Measurements from ENCODE around the gene PRKAA2.

GRCh38 chr1:56728964-56729363 lies 83.8 kb downstream of the PRKAA2 start:
- TF ChIP-seq POLR2A (IDR thresholded peaks at IDR 0.05; ENCODE audit: low read depth, low read length) (no peak), RFX5 (IDR thresholded peaks at IDR 0.05; ENCODE audit: low read depth, low read length) (no peak), RCOR1 (IDR thresholded peaks at IDR 0.05; ENCODE audit: insufficient replicate concordance, low read length) (no peak), RAD21 (IDR thresholded peaks at IDR 0.05; ENCODE audit: low read length) (no peak), FOS (IDR thresholded peaks at IDR 0.05; ENCODE audit: low read depth, low read length) (no peak), CEBPB (IDR thresholded peaks at IDR 0.05; ENCODE audit: low read depth, low read length) (no peak), MXI1 (IDR thresholded peaks at IDR 0.05; ENCODE audit: borderline replicate concordance, low read depth, low read length) (no peak)
- TF ChIP-seq, protein P1, sequence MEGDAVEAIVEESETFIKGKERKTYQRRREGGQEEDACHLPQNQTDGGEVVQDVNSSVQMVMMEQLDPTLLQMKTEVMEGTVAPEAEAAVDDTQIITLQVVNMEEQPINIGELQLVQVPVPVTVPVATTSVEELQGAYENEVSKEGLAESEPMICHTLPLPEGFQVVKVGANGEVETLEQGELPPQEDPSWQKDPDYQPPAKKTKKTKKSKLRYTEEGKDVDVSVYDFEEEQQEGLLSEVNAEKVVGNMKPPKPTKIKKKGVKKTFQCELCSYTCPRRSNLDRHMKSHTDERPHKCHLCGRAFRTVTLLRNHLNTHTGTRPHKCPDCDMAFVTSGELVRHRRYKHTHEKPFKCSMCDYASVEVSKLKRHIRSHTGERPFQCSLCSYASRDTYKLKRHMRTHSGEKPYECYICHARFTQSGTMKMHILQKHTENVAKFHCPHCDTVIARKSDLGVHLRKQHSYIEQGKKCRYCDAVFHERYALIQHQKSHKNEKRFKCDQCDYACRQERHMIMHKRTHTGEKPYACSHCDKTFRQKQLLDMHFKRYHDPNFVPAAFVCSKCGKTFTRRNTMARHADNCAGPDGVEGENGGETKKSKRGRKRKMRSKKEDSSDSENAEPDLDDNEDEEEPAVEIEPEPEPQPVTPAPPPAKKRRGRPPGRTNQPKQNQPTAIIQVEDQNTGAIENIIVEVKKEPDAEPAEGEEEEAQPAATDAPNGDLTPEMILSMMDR (conservative IDR thresholded peaks at IDR 0.05; ENCODE audit: low read depth, low read length) = no peak
- TF ChIP-seq, protein P2, sequence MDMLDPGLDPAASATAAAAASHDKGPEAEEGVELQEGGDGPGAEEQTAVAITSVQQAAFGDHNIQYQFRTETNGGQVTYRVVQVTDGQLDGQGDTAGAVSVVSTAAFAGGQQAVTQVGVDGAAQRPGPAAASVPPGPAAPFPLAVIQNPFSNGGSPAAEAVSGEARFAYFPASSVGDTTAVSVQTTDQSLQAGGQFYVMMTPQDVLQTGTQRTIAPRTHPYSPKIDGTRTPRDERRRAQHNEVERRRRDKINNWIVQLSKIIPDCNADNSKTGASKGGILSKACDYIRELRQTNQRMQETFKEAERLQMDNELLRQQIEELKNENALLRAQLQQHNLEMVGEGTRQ (IDR thresholded peaks at IDR 0.05; ENCODE audit: low read depth, low read length) = no peak
- TF ChIP-seq, protein P3, sequence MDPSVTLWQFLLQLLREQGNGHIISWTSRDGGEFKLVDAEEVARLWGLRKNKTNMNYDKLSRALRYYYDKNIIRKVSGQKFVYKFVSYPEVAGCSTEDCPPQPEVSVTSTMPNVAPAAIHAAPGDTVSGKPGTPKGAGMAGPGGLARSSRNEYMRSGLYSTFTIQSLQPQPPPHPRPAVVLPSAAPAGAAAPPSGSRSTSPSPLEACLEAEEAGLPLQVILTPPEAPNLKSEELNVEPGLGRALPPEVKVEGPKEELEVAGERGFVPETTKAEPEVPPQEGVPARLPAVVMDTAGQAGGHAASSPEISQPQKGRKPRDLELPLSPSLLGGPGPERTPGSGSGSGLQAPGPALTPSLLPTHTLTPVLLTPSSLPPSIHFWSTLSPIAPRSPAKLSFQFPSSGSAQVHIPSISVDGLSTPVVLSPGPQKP (IDR thresholded peaks at IDR 0.05; ENCODE audit: borderline replicate concordance, low read depth, low read length) = no peak

Measured in IMR-90 (cell line).